HG03575 (cell line): ENCODE results near the gene PTPRT.

Experiments
- ATAC-seq: cut with Tn5 transposase; IDR thresholded peaks from one replicate; pipeline ENCODE4 v1.9.1; 2021; ENCODE audit not compliant: unreplicated experiment, insufficient number of reproducible peaks, low FRiP score; ENCODE audit errors: extremely low read depth

The PTPRT gene

GRCh38 chr20:42484790-42485375, 704.8 kb downstream of the PTPRT start:
- ATAC-seq = no peak

GRCh38 chr20:42484335-42484734, 705.4 kb downstream of the PTPRT start:
- no peak for ATAC-seq

- no peak for ATAC-seq
These were observed 705.9 kb downstream of the PTPRT start for GRCh38 chr20:42483730-42484303.

GRCh38 chr20:42482808-42483207, 706.9 kb downstream of the PTPRT start:
- no peak for ATAC-seq

GRCh38 chr20:42475773-42476172, 713.9 kb downstream of the PTPRT start:
- no peak for ATAC-seq

- ATAC-seq = no peak
These were observed 715.1 kb downstream of the PTPRT start for GRCh38 chr20:42474646-42475045.

- no peak for ATAC-seq
These were observed 717.5 kb downstream of the PTPRT start for GRCh38 chr20:42472198-42472597.

- ATAC-seq = no peak
These were observed 727.6 kb downstream of the PTPRT start for GRCh38 chr20:42461965-42462593.

GRCh38 chr20:42461291-42461690, 728.4 kb downstream of the PTPRT start:
- ATAC-seq = no peak

- ATAC-seq = no peak
These were observed 742.4 kb downstream of the PTPRT start for GRCh38 chr20:42447270-42447669.

GRCh38 chr20:42444799-42445198, 744.9 kb downstream of the PTPRT start:
- ATAC-seq = no peak

GRCh38 chr20:42443200-42443599, 746.5 kb downstream of the PTPRT start:
- no peak for ATAC-seq

- no peak for ATAC-seq
These were observed 747.0 kb downstream of the PTPRT start for GRCh38 chr20:42442716-42443115.

- ATAC-seq = no peak
These were observed 747.8 kb downstream of the PTPRT start for GRCh38 chr20:42441864-42442331.

GRCh38 chr20:42441196-42441863, 748.4 kb downstream of the PTPRT start:
- ATAC-seq = no peak

GRCh38 chr20:42435230-42435629, 754.5 kb downstream of the PTPRT start:
- ATAC-seq = peak; percentile 77

GRCh38 chr20:42432496-42433334, 757.0 kb downstream of the PTPRT start:
- no peak for ATAC-seq

- ATAC-seq = no peak
These were observed 759.1 kb downstream of the PTPRT start for GRCh38 chr20:42430598-42430997.

GRCh38 chr20:42429761-42430458, 759.8 kb downstream of the PTPRT start:
- no peak for ATAC-seq
